ENCODE measurements around the gene PAPPA.

GRCh38 chr9:116237456-116237855, 83.9 kb downstream of the PAPPA start:
- TF ChIP-seq, protein P1, sequence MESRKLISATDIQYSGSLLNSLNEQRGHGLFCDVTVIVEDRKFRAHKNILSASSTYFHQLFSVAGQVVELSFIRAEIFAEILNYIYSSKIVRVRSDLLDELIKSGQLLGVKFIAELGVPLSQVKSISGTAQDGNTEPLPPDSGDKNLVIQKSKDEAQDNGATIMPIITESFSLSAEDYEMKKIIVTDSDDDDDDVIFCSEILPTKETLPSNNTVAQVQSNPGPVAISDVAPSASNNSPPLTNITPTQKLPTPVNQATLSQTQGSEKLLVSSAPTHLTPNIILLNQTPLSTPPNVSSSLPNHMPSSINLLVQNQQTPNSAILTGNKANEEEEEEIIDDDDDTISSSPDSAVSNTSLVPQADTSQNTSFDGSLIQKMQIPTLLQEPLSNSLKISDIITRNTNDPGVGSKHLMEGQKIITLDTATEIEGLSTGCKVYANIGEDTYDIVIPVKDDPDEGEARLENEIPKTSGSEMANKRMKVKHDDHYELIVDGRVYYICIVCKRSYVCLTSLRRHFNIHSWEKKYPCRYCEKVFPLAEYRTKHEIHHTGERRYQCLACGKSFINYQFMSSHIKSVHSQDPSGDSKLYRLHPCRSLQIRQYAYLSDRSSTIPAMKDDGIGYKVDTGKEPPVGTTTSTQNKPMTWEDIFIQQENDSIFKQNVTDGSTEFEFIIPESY (IDR thresholded peaks at IDR 0.05; ENCODE audit: borderline replicate concordance, low read depth) = no peak
- TF ChIP-seq CTCF (IDR thresholded peaks at IDR 0.05) (no peak), ELF1 (IDR thresholded peaks at IDR 0.05) (no peak), MXI1 (IDR thresholded peaks at IDR 0.05; ENCODE audit: low read depth, low read length) (no peak)
